GM12891 (cell line): ENCODE data around the gene AOC1.

Experiments
- PAX5 ChIP-seq: IDR thresholded peaks from 2 replicates; pipeline ENCODE4 v1.6.1; 2011; ENCODE audit warnings: low read length, moderate library complexity, mild to moderate bottlenecking; ENCODE audit not compliant: insufficient read depth, severe bottlenecking
- POLR2A ChIP-seq: IDR thresholded peaks from 2 replicates; pipeline ENCODE4 v1.6.1; 2011; ENCODE audit warnings: low read depth, low read length, control low read depth
- POLR2AphosphoS5 ChIP-seq: IDR thresholded peaks from 2 replicates; pipeline ENCODE4 v1.6.1; 2011; ENCODE audit warnings: low read depth, low read length, control low read depth
- SPI1 ChIP-seq: IDR thresholded peaks from 2 replicates; pipeline ENCODE4 v1.6.1; 2011; ENCODE audit warnings: low read depth, low read length, control low read depth
- TAF1 ChIP-seq: IDR thresholded peaks from 2 replicates; pipeline ENCODE4 v1.6.1; 2011; ENCODE audit warnings: low read depth, low read length, control low read depth

DNA sequence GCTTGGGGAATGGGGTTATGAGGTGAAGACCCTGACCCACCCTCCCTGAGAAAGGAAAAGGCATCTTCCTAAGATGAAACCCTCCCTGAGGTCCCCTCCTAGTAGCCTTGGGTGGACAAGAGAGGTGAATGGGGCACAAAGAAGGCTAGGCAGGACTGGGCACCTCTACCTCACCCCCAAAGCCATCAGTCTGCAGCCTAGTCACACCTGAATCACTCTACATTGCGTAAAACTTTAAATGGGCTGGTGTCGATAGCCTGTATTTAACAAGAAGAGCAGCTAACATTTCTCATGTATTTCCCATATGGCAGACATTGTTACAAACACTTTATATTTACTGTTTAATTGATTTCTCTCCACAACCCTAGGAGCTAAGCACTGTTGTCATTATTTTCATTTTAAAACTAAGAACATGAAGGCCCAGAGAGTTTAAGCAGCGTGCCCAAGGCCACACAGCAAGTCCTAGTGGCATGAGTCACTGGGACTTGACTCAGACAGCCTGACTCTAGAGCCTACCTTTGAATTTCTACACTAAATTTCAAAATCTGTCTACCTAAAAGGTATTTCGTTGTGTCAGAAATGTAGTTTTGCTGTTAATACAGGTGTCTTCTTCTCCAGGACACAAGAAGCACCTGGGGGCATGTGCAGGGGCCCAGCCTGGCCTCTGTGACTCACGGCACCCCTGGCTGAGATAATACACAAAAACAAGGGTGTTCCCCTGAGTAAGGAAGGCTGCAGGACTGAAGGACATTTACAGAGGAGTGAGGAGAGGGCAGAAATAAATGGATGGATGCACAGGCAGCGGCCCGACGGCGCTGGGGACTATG, 3.4 kb downstream of the AOC1 start:
- TF ChIP-seq POLR2A (no peak), POLR2AphosphoS5 (no peak), SPI1 (no peak), TAF1 (no peak), PAX5 (no peak)
